Measurements from ENCODE around the gene CXXC1.
"Not testable (repeated sequence)": the region's sequence is repeated elsewhere in the genome, so short reads cannot be mapped to it uniquely, and the experiment has no call there.

Gene CXXC1

DNA sequence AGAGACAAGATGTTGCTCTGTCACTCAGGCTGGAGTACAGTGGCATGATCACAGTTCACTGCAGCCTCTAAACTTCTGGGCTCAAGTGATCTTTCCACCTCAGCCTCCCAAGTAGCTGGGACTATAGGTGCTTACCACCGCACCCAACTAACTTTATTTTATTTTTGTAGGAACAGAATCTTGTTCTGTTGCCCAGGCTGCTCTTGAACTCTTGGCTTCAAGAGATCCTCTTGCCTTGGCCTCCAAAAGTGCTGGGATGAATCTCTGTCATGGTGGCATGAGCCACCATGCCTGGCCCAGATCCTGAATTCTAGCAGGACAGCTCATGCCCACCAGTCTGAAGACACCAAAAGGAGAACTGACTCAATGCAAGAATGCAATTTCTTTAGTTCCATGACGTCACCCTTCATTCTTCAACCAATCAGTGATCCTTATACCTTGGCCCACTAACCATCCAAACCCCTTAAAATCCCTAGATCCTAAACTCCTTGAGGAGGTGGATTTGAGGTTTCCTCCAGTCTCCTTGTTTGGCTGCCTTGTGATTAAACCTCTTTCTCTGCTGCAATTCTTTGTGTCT lies 25.6 kb upstream of the CXXC1 start:
- TF ChIP-seq, protein P1, sequence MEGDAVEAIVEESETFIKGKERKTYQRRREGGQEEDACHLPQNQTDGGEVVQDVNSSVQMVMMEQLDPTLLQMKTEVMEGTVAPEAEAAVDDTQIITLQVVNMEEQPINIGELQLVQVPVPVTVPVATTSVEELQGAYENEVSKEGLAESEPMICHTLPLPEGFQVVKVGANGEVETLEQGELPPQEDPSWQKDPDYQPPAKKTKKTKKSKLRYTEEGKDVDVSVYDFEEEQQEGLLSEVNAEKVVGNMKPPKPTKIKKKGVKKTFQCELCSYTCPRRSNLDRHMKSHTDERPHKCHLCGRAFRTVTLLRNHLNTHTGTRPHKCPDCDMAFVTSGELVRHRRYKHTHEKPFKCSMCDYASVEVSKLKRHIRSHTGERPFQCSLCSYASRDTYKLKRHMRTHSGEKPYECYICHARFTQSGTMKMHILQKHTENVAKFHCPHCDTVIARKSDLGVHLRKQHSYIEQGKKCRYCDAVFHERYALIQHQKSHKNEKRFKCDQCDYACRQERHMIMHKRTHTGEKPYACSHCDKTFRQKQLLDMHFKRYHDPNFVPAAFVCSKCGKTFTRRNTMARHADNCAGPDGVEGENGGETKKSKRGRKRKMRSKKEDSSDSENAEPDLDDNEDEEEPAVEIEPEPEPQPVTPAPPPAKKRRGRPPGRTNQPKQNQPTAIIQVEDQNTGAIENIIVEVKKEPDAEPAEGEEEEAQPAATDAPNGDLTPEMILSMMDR (IDR thresholded peaks at IDR 0.05) = no peak
- Histone ChIP-seq H3K4me2 (ENCODE audit: low read length) (no peak overlapping the region), H3K36me3 (ENCODE audit: control insufficient read depth, insufficient read depth, low read length) (no peaks in the 10 kb centered on the region), H2AFZ (peak overlapping the region; percentile 45), H3K4me3 (ENCODE audit: low read depth, low read length) (no peak overlapping the region), H3K9me3 (ENCODE audit: control insufficient read depth, low read length) (no peaks in the 10 kb centered on the region), H3K79me2 (no peaks in the 10 kb centered on the region), H3K27me3 (ENCODE audit: control insufficient read depth, insufficient read depth, low read length) (no peaks in the 10 kb centered on the region), H3K9ac (no peak overlapping the region), H3K27ac (peak overlapping the region; percentile 55), H3K4me1 (peaks cover 23% of the 10 kb centered on the region)

GRCh38 chr18:50312296-50313030 lies 25.0 kb upstream of the CXXC1 start:
- no peaks in the 10 kb centered on the region for H3K27me3 ChIP-seq (ENCODE audit: control insufficient read depth, insufficient read depth, low read length)
- H3K79me2 ChIP-seq = no peaks in the 10 kb centered on the region
- H3K9ac ChIP-seq = no peak overlapping the region
- no peaks in the 10 kb centered on the region for H3K36me3 ChIP-seq (ENCODE audit: control insufficient read depth, insufficient read depth, low read length)
- TF ChIP-seq, protein P1 (IDR thresholded peaks at IDR 0.05) = no peak
- no peaks in the 10 kb centered on the region for H3K9me3 ChIP-seq (ENCODE audit: control insufficient read depth, low read length)
- peaks cover 21% of the 10 kb centered on the region for H3K4me1 ChIP-seq
- H3K27ac ChIP-seq = peak overlapping the region; percentile 55
- H2AFZ ChIP-seq = peak overlapping the region; percentile 45
- H3K4me3 ChIP-seq (ENCODE audit: low read depth, low read length) = no peak overlapping the region
- H3K4me2 ChIP-seq (ENCODE audit: low read length) = no peak overlapping the region

DNA sequence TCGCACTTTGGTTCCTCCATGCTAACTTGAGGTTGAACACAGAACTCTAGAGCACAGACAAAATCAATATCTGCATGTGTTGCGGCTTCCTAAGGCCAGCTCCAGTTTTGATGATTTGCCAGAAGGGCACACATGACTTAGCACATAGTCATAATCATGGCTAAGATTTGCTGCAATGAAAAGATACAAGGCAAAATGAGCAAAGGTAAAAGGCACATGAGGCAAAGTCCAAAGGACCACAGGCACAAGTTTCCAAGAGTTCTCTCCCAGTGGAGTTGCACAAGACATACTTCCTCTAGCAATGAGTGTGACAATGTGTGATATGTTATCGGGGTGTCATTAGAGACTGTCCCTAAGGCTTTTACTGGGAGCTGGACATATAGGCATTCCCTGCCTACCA lies 24.2 kb upstream of the CXXC1 start:
- no peak overlapping the region for H3K4me3 ChIP-seq (ENCODE audit: low read depth, low read length)
- H3K9ac ChIP-seq = no peak overlapping the region
- peaks cover 21% of the 10 kb centered on the region for H3K4me1 ChIP-seq
- no peaks in the 10 kb centered on the region for H3K27me3 ChIP-seq (ENCODE audit: control insufficient read depth, insufficient read depth, low read length)
- H3K79me2 ChIP-seq = no peaks in the 10 kb centered on the region
- no peaks in the 10 kb centered on the region for H3K36me3 ChIP-seq (ENCODE audit: control insufficient read depth, insufficient read depth, low read length)
- TF ChIP-seq, protein P1 (IDR thresholded peaks at IDR 0.05) = no peak
- peak overlapping the region; percentile 21 for H2AFZ ChIP-seq
- no peak overlapping the region for H3K4me2 ChIP-seq (ENCODE audit: low read length)
- no peaks in the 10 kb centered on the region for H3K9me3 ChIP-seq (ENCODE audit: control insufficient read depth, low read length)
- H3K27ac ChIP-seq = peak overlapping the region; percentile 55

DNA sequence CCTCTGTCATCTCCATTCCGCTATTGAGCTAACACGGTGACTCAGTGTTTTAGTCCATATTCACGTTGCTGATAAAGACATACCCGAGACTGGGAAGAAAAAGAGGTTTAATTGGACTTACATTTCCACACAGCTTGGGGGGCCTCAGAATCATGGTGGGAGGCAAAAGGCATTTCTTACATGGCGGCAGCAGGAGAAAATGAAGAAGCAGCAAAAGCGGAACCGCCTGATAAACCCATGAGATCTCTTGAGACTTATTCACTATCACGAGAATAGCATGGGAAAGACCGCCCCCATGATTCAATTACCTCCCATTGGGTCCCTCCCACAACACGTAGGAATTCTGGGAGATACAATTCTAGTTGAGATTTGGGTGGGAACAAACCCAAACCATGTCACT lies 22.6 kb upstream of the CXXC1 start:
- Histone ChIP-seq H3K27ac (no peak overlapping the region), H2AFZ (no peak overlapping the region), H3K27me3 (ENCODE audit: control insufficient read depth, insufficient read depth, low read length) (no peaks in the 10 kb centered on the region), H3K9me3 (ENCODE audit: control insufficient read depth, low read length) (no peaks in the 10 kb centered on the region), H3K79me2 (no peaks in the 10 kb centered on the region), H3K4me2 (ENCODE audit: low read length) (no peak overlapping the region), H3K36me3 (ENCODE audit: control insufficient read depth, insufficient read depth, low read length) (no peaks in the 10 kb centered on the region), H3K4me1 (peaks cover 21% of the 10 kb centered on the region), H3K9ac (no peak overlapping the region), H3K4me3 (ENCODE audit: low read depth, low read length) (no peak overlapping the region)
- TF ChIP-seq, protein P1 (IDR thresholded peaks at IDR 0.05) = no peak

DNA sequence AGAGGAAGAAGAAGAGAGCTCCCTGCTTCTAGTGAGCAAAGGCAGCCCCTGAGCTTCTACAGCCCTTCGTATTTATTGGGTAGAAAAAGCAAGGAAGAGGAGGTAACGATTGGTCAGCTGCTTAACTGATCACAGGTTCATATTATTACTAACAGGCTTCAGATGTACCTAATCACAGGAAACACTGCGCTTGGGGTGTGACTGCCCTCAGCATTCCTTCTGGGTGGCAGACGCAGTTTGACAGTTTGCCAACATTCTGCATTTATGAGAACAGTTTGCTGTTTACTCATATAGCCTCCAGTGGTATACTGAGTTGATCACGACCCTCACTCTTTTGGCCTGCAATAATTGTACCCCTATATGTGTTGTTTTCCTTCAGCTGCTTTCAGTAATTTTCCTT lies 21.4 kb upstream of the CXXC1 start:
- H3K9ac ChIP-seq; H3K4me2 ChIP-seq (ENCODE audit: low read length); H3K79me2 ChIP-seq; H3K27ac ChIP-seq; H3K4me3 ChIP-seq (ENCODE audit: low read depth, low read length); H2AFZ ChIP-seq; H3K36me3 ChIP-seq (ENCODE audit: control insufficient read depth, insufficient read depth, low read length); H3K27me3 ChIP-seq (ENCODE audit: control insufficient read depth, insufficient read depth, low read length); H3K9me3 ChIP-seq (ENCODE audit: control insufficient read depth, low read length): not testable (repeated sequence)
- peaks cover 21% of the 10 kb centered on the region for H3K4me1 ChIP-seq

All from parathyroid adenoma (tissue), 2 donors.